IMR-90 (cell line): ENCODE data around the gene PRPF8. TPM values are rescaled to one million over a fixed set of nuclear protein-coding genes. Genes with fewer than 3 reads are reported as not detected.
A peak's percentile ranks its signal among the peaks of the same experiment; 100 is the strongest.

ENCODE experiments used
- ATAC-seq: fragments of 200-7000 bp; cut with Tn5 transposase; 2 replicates; pipeline ENCODE4 v1.9.1; 2020; ENCODE audit warnings: low read depth, mild to moderate bottlenecking, moderate library complexity
- BruUV-seq: library from RNA; stranded (reverse); fragments of 400-500 nt; replicated peaks from 2 replicates; lab custom pipeline; 2021; lab: Mats Ljungman, UMichigan
- CTCF ChIA-PET: fragments of 300-600 bp; formaldehyde crosslinking; extraction: SDS; loops from one replicate; lab custom pipeline; 2021; ENCODE audit warnings: antibody characterized with exemption; lab: Yijun Ruan, JAX
- POLR2A ChIA-PET: fragments of 300-600 bp; sonication (Branson Sonifier 250); formaldehyde crosslinking; loops from one replicate; lab custom pipeline; 2022; ENCODE audit warnings: antibody characterized with exemption; ENCODE audit not compliant: unreplicated experiment; lab: Charles Lee
- DNase-seq: peaks from one replicate; pipeline ENCODE4 v3.0.0; 2013
- H2AFZ ChIP-seq: replicated peaks from 2 replicates; pipeline ENCODE3; 2013; ENCODE audit warnings: low read length, mild to moderate bottlenecking; ENCODE audit not compliant: poor library complexity
- H2AK5ac ChIP-seq: 2 replicates; pipeline ENCODE4 v1.6.1; 2013; ENCODE audit warnings: low read depth, low read length, inconsistent platforms
- H2AK9ac ChIP-seq: replicated peaks from 2 replicates; pipeline ENCODE3; 2013; ENCODE audit warnings: mild to moderate bottlenecking, low read depth, low read length, moderate library complexity; ENCODE audit not compliant: poor library complexity
- H2BK120ac ChIP-seq: 2 replicates; pipeline ENCODE4 v1.6.1; 2013; ENCODE audit warnings: low read depth, low read length, inconsistent platforms
- H2BK15ac ChIP-seq: 3 replicates; pipeline ENCODE4 v1.6.1; 2013; ENCODE audit warnings: low read depth, low read length, inconsistent platforms
- H2BK20ac ChIP-seq: 2 replicates; pipeline ENCODE4 v1.6.1; 2013; ENCODE audit warnings: low read depth, mild to moderate bottlenecking, inconsistent platforms, low read length, moderate library complexity
- H2BK5ac ChIP-seq: 2 replicates; pipeline ENCODE4 v1.6.1; 2013; ENCODE audit warnings: mild to moderate bottlenecking, low read depth, low read length, inconsistent platforms; ENCODE audit not compliant: poor library complexity, severe bottlenecking
- H3K14ac ChIP-seq: replicated peaks from 2 replicates; pipeline ENCODE4 v1.6.1; 2013; ENCODE audit warnings: low read depth, low read length, inconsistent platforms
- H3K18ac ChIP-seq: 2 replicates; pipeline ENCODE4 v1.6.1; 2013; ENCODE audit warnings: low read depth, low read length, control low read depth
- H3K23ac ChIP-seq: 2 replicates; pipeline ENCODE4 v1.6.1; 2013; ENCODE audit warnings: low read depth, low read length, inconsistent platforms
- H3K27ac ChIP-seq: 2 replicates; pipeline ENCODE4 v1.5.1; 2013; ENCODE audit warnings: mild to moderate bottlenecking, control low read depth, low read length; ENCODE audit not compliant: insufficient read depth
- H3K27me3 ChIP-seq: 2 replicates; pipeline ENCODE4 v1.6.1; 2013; ENCODE audit warnings: low read length; ENCODE audit not compliant: control insufficient read depth, insufficient read depth
- H3K36me3 ChIP-seq: 2 replicates; pipeline ENCODE4 v1.6.1; 2013; ENCODE audit warnings: low read length, mixed read lengths; ENCODE audit not compliant: control insufficient read depth, insufficient read depth
- H3K4ac ChIP-seq: 2 replicates; pipeline ENCODE4 v1.6.1; 2013; ENCODE audit warnings: low read depth, low read length, inconsistent platforms
- H3K4me1 ChIP-seq: 2 replicates; pipeline ENCODE4 v1.6.1; 2013; ENCODE audit warnings: low read length, mixed read lengths; ENCODE audit not compliant: control insufficient read depth, insufficient read depth
- H3K4me2 ChIP-seq: 2 replicates; pipeline ENCODE4 v1.6.1; 2013; ENCODE audit warnings: low read depth, mild to moderate bottlenecking, control low read depth, low read length, moderate library complexity
- H3K4me3 ChIP-seq: 2 replicates; pipeline ENCODE4 v1.5.1; 2013; ENCODE audit warnings: low read depth, mild to moderate bottlenecking, control low read depth, low read length, moderate library complexity; ENCODE audit not compliant: insufficient read depth
- H3K56ac ChIP-seq: 2 replicates; pipeline ENCODE4 v1.6.1; 2013; ENCODE audit warnings: low read length, inconsistent platforms; ENCODE audit not compliant: insufficient read depth; ENCODE audit errors: extremely low read depth
- H3K79me1 ChIP-seq, 2 experiments: 2 replicates each; pipeline ENCODE4 v1.6.1; 2013; ENCODE audit warnings: low read length in 2 of 2, inconsistent platforms in 1 of 2, low read depth in 1 of 2
- H3K9ac ChIP-seq: 2 replicates; pipeline ENCODE4 v1.6.1; 2013; ENCODE audit warnings: low read depth, low read length, control low read depth
- H3K9me1 ChIP-seq: 2 replicates; pipeline ENCODE4 v1.6.1; 2013; ENCODE audit warnings: low read length, inconsistent platforms; ENCODE audit not compliant: insufficient read depth
- H3K9me3 ChIP-seq: 2 replicates; pipeline ENCODE4 v1.6.1; 2013; ENCODE audit warnings: low read length; ENCODE audit not compliant: control insufficient read depth, insufficient read depth
- H4K20me1 ChIP-seq: 2 replicates; pipeline ENCODE4 v1.6.1; 2013; ENCODE audit warnings: low read length, inconsistent platforms; ENCODE audit not compliant: insufficient read depth
- H4K5ac ChIP-seq: 2 replicates; pipeline ENCODE4 v1.6.1; 2013; ENCODE audit warnings: mild to moderate bottlenecking, low read depth, low read length, control low read depth
- H4K8ac ChIP-seq, 2 experiments: 2 replicates each; pipeline ENCODE4 v1.6.1; 2013; ENCODE audit warnings: low read depth in 2 of 2, low read length in 2 of 2, control low read depth in 1 of 2, inconsistent platforms in 1 of 2
- H4K91ac ChIP-seq: 2 replicates; pipeline ENCODE4 v1.6.1; 2013; ENCODE audit warnings: low read depth, low read length, inconsistent platforms; ENCODE audit not compliant: insufficient read depth
- BHLHE40 ChIP-seq: fragments of 150-350 bp; IDR thresholded peaks from 2 replicates; pipeline ENCODE4 v1.6.1; 2016; ENCODE audit warnings: mild to moderate bottlenecking, low read depth, low read length
- CHD1 ChIP-seq: IDR thresholded peaks from 2 replicates; pipeline ENCODE4 v1.6.1; 2012; ENCODE audit warnings: low read depth, low read length, improper control_type of control experiment
- RAD21 ChIP-seq: IDR thresholded peaks from 2 replicates; pipeline ENCODE4 v1.6.1; 2012; ENCODE audit warnings: low read length, improper control_type of control experiment
- SMC3 ChIP-seq: fragments of 150-350 bp; IDR thresholded peaks from 2 replicates; pipeline ENCODE4 v1.6.1; 2016; ENCODE audit warnings: low read depth, mild to moderate bottlenecking, antibody characterized with exemption, low read length, moderate library complexity
- WGBS, 2 experiments: methylation state at CpG; one replicate each; pipeline versions ENCODE4 v1.1.5 to v1.1.7; 2013; ENCODE audit warnings: missing lambda C conversion rate in 2 of 2; ENCODE audit not compliant: insufficient read length in 1 of 2; ENCODE audit errors: extremely low coverage in 2 of 2; 5-methylcytosine and 5-hydroxymethylcytosine counted together
- dilution Hi-C: fragments of 300-500 bp; cut with HindIII; formaldehyde crosslinking; loops from one replicate; pipeline ENCODE4 v1.14.3; 2018; ENCODE audit warnings: low sequenced_read_pairs; ENCODE audit not compliant: unreplicated experiment
- in situ Hi-C: fragments of 300-500 bp; cut with MboI; formaldehyde crosslinking; loops from 3 replicates; pipeline ENCODE4 v1.14.3; 2019; ENCODE audit warnings: low sequenced_read_pairs, inconsistent platforms, mixed read lengths
- intact Hi-C: fragments of 100-400 bp; cut with micrococcal nuclease; formaldehyde crosslinking; loops from 2 replicates; pipeline ENCODE4 v1.10.0; 2022
- polyA plus RNA-seq, 3 experiments: library from polyadenylated mRNA; depleted of rRNA; stranded (reverse); fragments of >200 nt; gene quantifications; 2 replicates each; pipeline ENCODE4 v1.2.3, GENCODE V29; 2012; ENCODE audit warnings: low replicate concordance in 1 of 3
- total RNA-seq: library from RNA; depleted of rRNA; stranded (reverse); fragments of >200 nt; gene quantifications from 2 replicates; pipeline ENCODE4 v1.2.3, GENCODE V29; 2012

Gene PRPF8
- total and polyA plus RNA-seq, 2 of the 4 experiments (the other 2 are of a cell fraction) = 141 to 160 TPM

GRCh38 chr17:1620486-1620885 lies 64.2 kb downstream of the PRPF8 start:
- TF ChIP-seq RAD21 (no peak), SMC3 (no peak), BHLHE40 (no peak), CHD1 (no peak)
- DNase-seq = no peak
- Histone ChIP-seq H2BK120ac (no peak overlapping the region), H2AK5ac (no peak overlapping the region), H3K79me1 (no peaks in the 10 kb centered on the region), H3K4me1 (peaks cover 3% of the 10 kb centered on the region; the same call in 1 of the 2 replicates), H2AFZ (peak overlapping the region; percentile 32), H3K27me3 (no peaks in the 10 kb centered on the region), H3K27ac (no peak overlapping the region), H4K20me1 (no peaks in the 10 kb centered on the region), H2BK5ac (no peak overlapping the region), H2BK20ac (no peak overlapping the region), H3K4me2 (no peak overlapping the region), H4K5ac (no peak overlapping the region), H4K91ac (no peak overlapping the region), H2BK15ac (no peak overlapping the region), H3K4me3 (no peak overlapping the region), H3K56ac (no peak overlapping the region), H3K23ac (no peak overlapping the region), H3K4ac (no peak overlapping the region), H3K36me3 (no peaks in the 10 kb centered on the region), H2AK9ac (no peak overlapping the region), H3K9me1 (no peaks in the 10 kb centered on the region), H3K9ac (no peak overlapping the region), H3K18ac (no peak overlapping the region), H4K8ac (no peak overlapping the region), H3K9me3 (no peaks in the 10 kb centered on the region), H3K14ac (no peak overlapping the region)
- BruUV-seq = no TSS peak
- ChIA-PET CTCF (no interaction called here), POLR2A (no interaction called here)
- no peak for ATAC-seq
- WGBS, 2 experiments = 100% methylated on average over 1 of the region's 13 CpGs; no CpG with 5 or more reads in 1 of the 2 experiments
- intact Hi-C loops = no loop called here
- dilution Hi-C loops = no loop called here
- in situ Hi-C loops = no loop called here
